ENCODE data around the gene RNFT2. TPM values are rescaled to one million over a fixed set of nuclear protein-coding genes. Genes with fewer than 3 reads are reported as not detected.
A peak's percentile ranks its signal among the peaks of the same experiment; 100 is the strongest.

RNFT2 gene
- total RNA-seq, 1 experiment from 2014 or later, result 12.3 TPM

GRCh38 chr12:116818948-116819832 is 81.1 kb downstream of the RNFT2 start:
- H3K4me3 ChIP-seq (ENCODE audit: low read depth in 2 of 2, low read length in 2 of 2), result peak overlapping the region; percentile 78 to 96
- ATAC-seq, result peak; percentile 91
- intact Hi-C loops (cut with micrococcal nuclease; ENCODE audit: unreplicated experiment), result no loop called here
- BruUV-seq (replicated peaks), result TSS peak; percentile 91
- H3K27me3 ChIP-seq (ENCODE audit: control insufficient read depth, insufficient read depth, low read length), result no peaks in the 10 kb centered on the region
- TF ChIP-seq, protein P1, sequence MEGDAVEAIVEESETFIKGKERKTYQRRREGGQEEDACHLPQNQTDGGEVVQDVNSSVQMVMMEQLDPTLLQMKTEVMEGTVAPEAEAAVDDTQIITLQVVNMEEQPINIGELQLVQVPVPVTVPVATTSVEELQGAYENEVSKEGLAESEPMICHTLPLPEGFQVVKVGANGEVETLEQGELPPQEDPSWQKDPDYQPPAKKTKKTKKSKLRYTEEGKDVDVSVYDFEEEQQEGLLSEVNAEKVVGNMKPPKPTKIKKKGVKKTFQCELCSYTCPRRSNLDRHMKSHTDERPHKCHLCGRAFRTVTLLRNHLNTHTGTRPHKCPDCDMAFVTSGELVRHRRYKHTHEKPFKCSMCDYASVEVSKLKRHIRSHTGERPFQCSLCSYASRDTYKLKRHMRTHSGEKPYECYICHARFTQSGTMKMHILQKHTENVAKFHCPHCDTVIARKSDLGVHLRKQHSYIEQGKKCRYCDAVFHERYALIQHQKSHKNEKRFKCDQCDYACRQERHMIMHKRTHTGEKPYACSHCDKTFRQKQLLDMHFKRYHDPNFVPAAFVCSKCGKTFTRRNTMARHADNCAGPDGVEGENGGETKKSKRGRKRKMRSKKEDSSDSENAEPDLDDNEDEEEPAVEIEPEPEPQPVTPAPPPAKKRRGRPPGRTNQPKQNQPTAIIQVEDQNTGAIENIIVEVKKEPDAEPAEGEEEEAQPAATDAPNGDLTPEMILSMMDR (IDR thresholded peaks at IDR 0.05), result no peak
- TF ChIP-seq SIN3A (IDR thresholded peaks at IDR 0.05; ENCODE audit: borderline replicate concordance, insufficient read depth, low read depth, low read length) (no peak), REST (IDR thresholded peaks at IDR 0.05; ENCODE audit: insufficient read depth in 1 of 2, low read depth in 2 of 2, low read length in 1 of 2) (no peak), TCF7L2 (IDR thresholded peaks at IDR 0.05; ENCODE audit: low read depth, low read length) (peak; percentile 83), POLR2AphosphoS5 (IDR thresholded peaks at IDR 0.05; ENCODE audit: low read depth, low read length) (peak; percentile 54)
- peak overlapping the region; percentile 85 for H3K27ac ChIP-seq (ENCODE audit: low read length)
- H3K36me3 ChIP-seq (ENCODE audit: control insufficient read depth, insufficient read depth, low read length), result no peaks in the 10 kb centered on the region; the same call in 1 of the 2 replicates
- POLR2A ChIA-PET, result no interaction called here
- no peaks in the 10 kb centered on the region for H3K9me3 ChIP-seq (ENCODE audit: control insufficient read depth, insufficient read depth, low read depth, low read length)
- peaks cover 8% of the 10 kb centered on the region for H3K4me1 ChIP-seq (ENCODE audit: control insufficient read depth, insufficient read depth, low read length)
- CTCF ChIA-PET, result interaction anchor here (0.6 kb wide), 1 partner anchor 286 kb away, joined by 11 read pairs; no protein-coding TSS in a partner anchor
- in situ Hi-C loops (cut with HindIII; ENCODE audit: low pct_unique_long_range_greater_than_20kb, low sequenced_read_pairs), result no loop called here
- peak; percentile 28 for DNase-seq (ENCODE audit: low read depth, low spot score)

DNA sequence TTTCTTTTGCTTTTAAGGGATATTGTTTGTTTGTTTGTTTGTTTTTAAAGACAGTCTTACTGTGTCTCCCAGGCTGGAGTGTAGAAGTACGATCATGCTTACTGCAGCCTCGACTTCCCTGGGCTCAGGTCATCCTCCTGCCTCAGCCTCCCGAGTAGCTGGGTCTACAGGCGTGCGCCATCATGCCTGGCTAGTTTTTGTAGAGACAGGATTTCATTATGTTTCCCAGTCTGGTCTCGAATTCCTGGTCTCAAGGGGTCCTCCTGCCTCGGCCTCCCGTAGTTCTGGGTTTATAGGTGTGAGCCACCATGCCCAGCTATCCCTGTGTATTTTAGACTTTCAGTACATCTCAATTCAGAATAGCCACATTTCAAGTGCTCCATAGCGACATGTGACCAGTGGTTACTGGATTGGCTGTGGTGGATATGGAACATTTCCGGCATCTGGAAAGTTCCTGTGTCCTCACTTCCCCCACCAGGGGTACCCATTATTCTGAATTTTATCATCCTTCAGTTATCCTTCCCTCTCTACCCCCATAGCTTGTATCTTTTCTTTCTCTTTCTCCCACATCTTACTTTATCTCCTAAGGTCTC is 82.0 kb downstream of the RNFT2 start:
- no peak for TF ChIP-seq POLR2AphosphoS5 (IDR thresholded peaks at IDR 0.05; ENCODE audit: low read depth, low read length)
- TF ChIP-seq, protein P1 (IDR thresholded peaks at IDR 0.05), result no peak
- TF ChIP-seq REST (IDR thresholded peaks at IDR 0.05; ENCODE audit: insufficient read depth in 1 of 2, low read depth in 2 of 2, low read length in 1 of 2), result no peak
- TF ChIP-seq SIN3A (IDR thresholded peaks at IDR 0.05; ENCODE audit: borderline replicate concordance, insufficient read depth, low read depth, low read length), result no peak
- no peak for TF ChIP-seq TCF7L2 (IDR thresholded peaks at IDR 0.05; ENCODE audit: low read depth, low read length)
- ATAC-seq, result no peak
- H3K4me3 ChIP-seq (ENCODE audit: low read depth in 2 of 2, low read length in 2 of 2), result peak overlapping the region; percentile 78 to 96; a peak in 2 of 4 replicates
- no peak overlapping the region for H3K27ac ChIP-seq (ENCODE audit: low read length)
- H3K36me3 ChIP-seq (ENCODE audit: control insufficient read depth, insufficient read depth, low read length), result no peaks in the 10 kb centered on the region; the same call in 1 of the 2 replicates
- no peak for DNase-seq (ENCODE audit: low read depth, low spot score)
- peaks cover 8% of the 10 kb centered on the region for H3K4me1 ChIP-seq (ENCODE audit: control insufficient read depth, insufficient read depth, low read length)
- in situ Hi-C loops (cut with HindIII; ENCODE audit: low pct_unique_long_range_greater_than_20kb, low sequenced_read_pairs) (no loop called here), intact Hi-C loops (cut with micrococcal nuclease; ENCODE audit: unreplicated experiment) (no loop called here)
- no peaks in the 10 kb centered on the region for H3K27me3 ChIP-seq (ENCODE audit: control insufficient read depth, insufficient read depth, low read length)
- no TSS peak for BruUV-seq (replicated peaks)
- ChIA-PET CTCF (interaction anchor here (0.6 kb wide), 1 partner anchor 287 kb away, joined by 11 read pairs; no protein-coding TSS in a partner anchor), POLR2A (no interaction called here)
- H3K9me3 ChIP-seq (ENCODE audit: control insufficient read depth, insufficient read depth, low read depth, low read length), result no peaks in the 10 kb centered on the region

Measured in Panc1 (cell line).